T-cell (primary cell): ENCODE measurements around the gene APOBEC3C. TPM values are rescaled to one million over a fixed set of nuclear protein-coding genes. Genes with fewer than 3 reads are reported as not detected.
"Not testable (repeated sequence)": the region's sequence is repeated elsewhere in the genome, so short reads cannot be mapped to it uniquely, and the experiment has no call there.

ENCODE experiments used
- ATAC-seq, 4 experiments: fragments of 200-7000 bp in 3 of 4; fragments of 150-1000 bp in 1 of 4; cut with Tn5 transposase; replicated peaks in 1 of 4; 1 replicate in 3 of 4; 2 replicates in 1 of 4; pipeline ENCODE4 v1.10.0; 2021; ENCODE audit warnings: moderate library complexity in 3 of 4, mild to moderate bottlenecking in 2 of 4, moderate number of reproducible peaks in 1 of 4
- CTCF ChIA-PET, 2 donors: fragments of 300-600 bp; sonication (Branson Sonifier 250); formaldehyde crosslinking; loops; one replicate each; lab custom pipeline; 2022; ENCODE audit warnings: antibody characterized with exemption in 2 of 2; lab: Charles Lee
- POLR2A ChIA-PET, 2 donors: fragments of 300-600 bp; sonication (Branson Sonifier 250); formaldehyde crosslinking; loops; one replicate each; lab custom pipeline; 2022; ENCODE audit warnings: antibody characterized with exemption in 2 of 2; lab: Charles Lee
- DNase-seq, 35 experiments: peaks; one replicate each; pipeline versions ENCODE4 v3.0.0 to v3.0.0-alpha.2; 2013 to 2023
- H3K27ac ChIP-seq: one replicate; pipeline ENCODE4 v1.5.1; 2013; ENCODE audit warnings: low read length
- H3K27me3 ChIP-seq, 2 experiments: replicated peaks in 1 of 2; 1 replicate in 1 of 2; 2 replicates in 1 of 2; pipeline versions ENCODE4 v1.6.1 to v1.7.0; 2013; ENCODE audit warnings: low read length in 1 of 2, mixed read lengths in 1 of 2; ENCODE audit not compliant: control insufficient read depth in 2 of 2, insufficient read depth in 2 of 2; ENCODE audit errors: extremely low read depth in 1 of 2
- H3K36me3 ChIP-seq, 2 donors: 1 replicate in 1 of 2; 2 replicates in 1 of 2; pipeline versions ENCODE4 v1.6.1 to v1.7.0; 2013; ENCODE audit warnings: low read length in 1 of 2; ENCODE audit not compliant: control insufficient read depth in 2 of 2, insufficient read depth in 1 of 2; ENCODE audit errors: extremely low read depth in 1 of 2
- H3K4me1 ChIP-seq, 2 experiments: 1 replicate in 1 of 2; 2 replicates in 1 of 2; pipeline versions ENCODE4 v1.6.1 to v1.7.0; 2013; ENCODE audit warnings: low read length in 2 of 2, mixed read lengths in 1 of 2; ENCODE audit not compliant: insufficient read depth in 2 of 2, control insufficient read depth in 1 of 2; ENCODE audit errors: extremely low read depth in 1 of 2
- H3K4me3 ChIP-seq, 2 donors: 1 replicate in 1 of 2; 2 replicates in 1 of 2; pipeline versions ENCODE4 v1.5.1 to v1.7.0; 2013; ENCODE audit warnings: mild to moderate bottlenecking in 2 of 2, low read length in 1 of 2, moderate library complexity in 1 of 2; ENCODE audit not compliant: control insufficient read depth in 1 of 2; ENCODE audit errors: extremely low read depth in 1 of 2
- H3K9me3 ChIP-seq: 2 replicates; pipeline ENCODE4 v1.7.0; 2013
- H3K27ac Mint-ChIP-seq, 2 donors: one replicate each; pipeline ENCODE4 v1.8.0; 2020 to 2021; ENCODE audit warnings: mild to moderate bottlenecking in 2 of 2, mixed read lengths in 2 of 2
- H3K27me3 Mint-ChIP-seq, 2 donors: one replicate each; pipeline ENCODE4 v1.8.0; 2021 to 2022; ENCODE audit warnings: mixed read lengths in 2 of 2
- H3K36me3 Mint-ChIP-seq: one replicate; pipeline ENCODE4 v1.8.0; 2021; ENCODE audit warnings: mixed read lengths
- H3K4me1 Mint-ChIP-seq, 3 donors: one replicate each; pipeline ENCODE4 v1.8.0; 2020 to 2022; ENCODE audit warnings: mixed read lengths in 3 of 3, mild to moderate bottlenecking in 1 of 3
- H3K4me3 Mint-ChIP-seq, 3 donors: one replicate each; pipeline ENCODE4 v1.8.0; 2020 to 2022; ENCODE audit warnings: mild to moderate bottlenecking in 3 of 3, mixed read lengths in 3 of 3, moderate library complexity in 3 of 3
- H3K9me3 Mint-ChIP-seq, 3 donors: one replicate each; pipeline ENCODE4 v1.8.0; 2020 to 2022; ENCODE audit warnings: mixed read lengths in 3 of 3
- WGBS: methylation state at CpG from one replicate; pipeline ENCODE4 v1.1.5; 2013; ENCODE audit warnings: missing lambda C conversion rate; ENCODE audit not compliant: insufficient coverage; 5-methylcytosine and 5-hydroxymethylcytosine counted together
- total RNA-seq, 35 experiments: library from RNA in 6 of 35; stranded (reverse) in 6 of 35; fragments of 120-200 nt in 1 of 35; gene quantifications; one replicate each; pipeline versions ENCODE4 v1.2.1 to v1.2.4 and lab custom pipeline; 2013 to 2026

Gene APOBEC3C
- total RNA-seq, 5 donors from 2014 or later (not counting 1 experiment from before 2014, with no cell fraction given) = 32.9 to 61.7 (median 52.1) TPM

GRCh38 chr22:39007177-39007576 is 6.9 kb upstream of the APOBEC3C start:
- Mint-ChIP-seq H3K9me3 (no peaks in the 10 kb centered on the region), H3K4me1 (peaks cover 12 to 18% (median 15%) of the 10 kb centered on the region in 3 donors), H3K27ac (no peak overlapping the region), H3K36me3 (no peaks in the 10 kb centered on the region), H3K4me3 (no peak overlapping the region), H3K27me3 (no peaks in the 10 kb centered on the region)
- H3K4me3 ChIP-seq = no peak overlapping the region
- no peak overlapping the region for H3K27ac ChIP-seq
- no CpG with 5 or more reads among the region's 5 CpGs for WGBS
- no peaks in the 10 kb centered on the region for H3K36me3 ChIP-seq
- no peak for ATAC-seq
- no peaks in the 10 kb centered on the region for H3K27me3 ChIP-seq
- POLR2A ChIA-PET = no interaction called here
- H3K4me1 ChIP-seq = peaks cover 0 to 14% of the 10 kb centered on the region in 2 experiments
- DNase-seq = no peak
- no peaks in the 10 kb centered on the region for H3K9me3 ChIP-seq
- CTCF ChIA-PET = interaction anchor here in 1 of 2 donors (0.6 to 0.7 kb wide), 3 partner anchors 48 to 333 kb away, joined by 3 to 5 read pairs (median 4); no protein-coding TSS in a partner anchor

GRCh38 chr22:39008271-39008850 is 5.7 kb upstream of the APOBEC3C start:
- CTCF ChIA-PET = interaction anchor here (0.6 kb wide), 2 partner anchors 305 to 1832 kb away, joined by 3 to 7 read pairs; no protein-coding TSS in a partner anchor
- POLR2A ChIA-PET = interaction anchor here in 1 of 2 donors (0.6 kb wide), 1 partner anchor 117 kb away, joined by 4 read pairs; no protein-coding TSS in a partner anchor
- not testable (repeated sequence) for H3K4me3 Mint-ChIP-seq, H3K9me3 Mint-ChIP-seq, H3K27ac Mint-ChIP-seq, H3K36me3 ChIP-seq, DNase-seq, ATAC-seq, H3K4me3 ChIP-seq, H3K27ac ChIP-seq, H3K36me3 Mint-ChIP-seq, H3K27me3 Mint-ChIP-seq, H3K27me3 ChIP-seq, H3K9me3 ChIP-seq
- peaks cover 3 to 11% of the 10 kb centered on the region in 2 experiments for H3K4me1 ChIP-seq
- peaks cover 13 to 19% (median 15%) of the 10 kb centered on the region in 3 donors for H3K4me1 Mint-ChIP-seq
- WGBS = 98% methylated on average over 5 of the region's 8 CpGs

GRCh38 chr22:39010946-39011345 is 3.1 kb upstream of the APOBEC3C start:
- Mint-ChIP-seq H3K36me3 (no peaks in the 10 kb centered on the region), H3K9me3 (no peaks in the 10 kb centered on the region), H3K4me3 (no peak overlapping the region), H3K4me1 (peaks cover 28 to 36% (median 28%) of the 10 kb centered on the region in 3 donors), H3K27ac (peak overlapping the region; percentile 53 to 84), H3K27me3 (no peaks in the 10 kb centered on the region)
- no peaks in the 10 kb centered on the region for H3K36me3 ChIP-seq
- no peak overlapping the region for H3K4me3 ChIP-seq
- CTCF ChIA-PET = no interaction called here
- DNase-seq (no peak), ATAC-seq (no peak)
- H3K4me1 ChIP-seq = peaks cover 3 to 28% of the 10 kb centered on the region in 2 experiments
- 92% methylated on average over 12 of the region's 15 CpGs for WGBS
- POLR2A ChIA-PET = no interaction called here
- H3K27me3 ChIP-seq = no peaks in the 10 kb centered on the region
- no peak overlapping the region for H3K27ac ChIP-seq
- H3K9me3 ChIP-seq = no peaks in the 10 kb centered on the region

- DNase-seq = no peak
- no peaks in the 10 kb centered on the region for H3K9me3 ChIP-seq
- H3K27ac ChIP-seq = peak overlapping the region; percentile 85
- 94% methylated on average over 19 of the region's 29 CpGs for WGBS
- peaks cover 0 to 1% of the 10 kb centered on the region in 2 donors for H3K36me3 ChIP-seq
- ATAC-seq = no peak
- no peaks in the 10 kb centered on the region for H3K27me3 ChIP-seq
- H3K27ac Mint-ChIP-seq = peak overlapping the region; percentile 50 to 84
- peaks cover 3% of the 10 kb centered on the region for H3K36me3 Mint-ChIP-seq
- H3K4me3 ChIP-seq = no peak overlapping the region
- CTCF ChIA-PET = interaction anchor here in 1 of 2 donors (0.7 to 1.1 kb wide), 2 partner anchors 10 to 304 kb away, joined by 3 read pairs; no protein-coding TSS in a partner anchor
- H3K4me1 ChIP-seq = peaks cover 3 to 38% of the 10 kb centered on the region in 2 experiments
- H3K4me3 Mint-ChIP-seq = peak overlapping the region; percentile 52 to 95 (median 55)
- POLR2A ChIA-PET = no interaction called here
- H3K9me3 Mint-ChIP-seq = no peaks in the 10 kb centered on the region
- H3K4me1 Mint-ChIP-seq = peaks cover 35 to 45% (median 36%) of the 10 kb centered on the region in 3 donors
- no peaks in the 10 kb centered on the region for H3K27me3 Mint-ChIP-seq
Observed at GRCh38 chr22:39012533-39013511, 1.2 kb upstream of the APOBEC3C start.

- H3K9me3 Mint-ChIP-seq, H3K27me3 Mint-ChIP-seq, H3K36me3 Mint-ChIP-seq, H3K27me3 ChIP-seq, DNase-seq, H3K9me3 ChIP-seq, H3K36me3 ChIP-seq, POLR2A ChIA-PET: not testable (repeated sequence)
- Histone ChIP-seq H3K4me1 (peaks cover 3 to 39% of the 10 kb centered on the region in 2 experiments), H3K4me3 (peak overlapping the region; percentile 55 to 64), H3K27ac (peak overlapping the region; percentile 85)
- peak in 2 of 4 experiments; percentile 6 to 11 for ATAC-seq
- Mint-ChIP-seq H3K27ac (peak overlapping the region; percentile 98 to 99), H3K4me1 (peaks cover 36 to 48% (median 37%) of the 10 kb centered on the region in 3 donors), H3K4me3 (peak overlapping the region; percentile 93 to 95 (median 94))
- no CpG with 5 or more reads among the region's 6 CpGs for WGBS
- CTCF ChIA-PET = interaction anchor here in 1 of 2 donors (0.7 to 1.1 kb wide), 2 partner anchors 11 to 303 kb away, joined by 3 read pairs; no protein-coding TSS in a partner anchor
Observed at GRCh38 chr22:39013561-39013941, 506 bp upstream of the APOBEC3C start.

- DNase-seq, H3K36me3 Mint-ChIP-seq, H3K9me3 ChIP-seq, POLR2A ChIA-PET, H3K9me3 Mint-ChIP-seq, H3K27me3 Mint-ChIP-seq, H3K27me3 ChIP-seq: not testable (repeated sequence)
- Histone ChIP-seq H3K4me1 (peaks cover 3 to 42% of the 10 kb centered on the region in 2 experiments), H3K36me3 (peaks cover 4 to 13% of the 10 kb centered on the region in 2 donors), H3K4me3 (peak overlapping the region; percentile 55 to 64), H3K27ac (peak overlapping the region; percentile 85)
- Mint-ChIP-seq H3K4me1 (peaks cover 36 to 53% (median 42%) of the 10 kb centered on the region in 3 donors), H3K4me3 (peak overlapping the region; percentile 93 to 95 (median 94)), H3K27ac (peak overlapping the region; percentile 98 to 99)
- ATAC-seq = peak in 1 of 4 experiments; percentile 7
- 21% methylated on average over 5 of the region's 6 CpGs for WGBS
- CTCF ChIA-PET = interaction anchor here in 1 of 2 donors (0.6 to 1.1 kb wide), 3 partner anchors 128 to 1815 kb away, joined by 3 to 7 read pairs (median 3); partner anchors contain the start of gene PDGFB
Observed at GRCh38 chr22:39014723-39015121, 665 bp downstream of the APOBEC3C start.
